Natural killer cell (primary cell): ENCODE results near the gene DGKB. TPM values are rescaled to one million over a fixed set of nuclear protein-coding genes. Genes with fewer than 3 reads are reported as not detected.

Source experiments
- ATAC-seq, 3 donors: fragments of 150-1000 bp in 2 of 3; fragments of 200-7000 bp in 1 of 3; cut with Tn5 transposase; 1 replicate in 1 of 3; 2 replicates in 2 of 3; pipeline ENCODE4 v1.10.0; 2021; ENCODE audit warnings: mild to moderate bottlenecking in 2 of 3, moderate library complexity in 2 of 3
- DNase-seq, 2 donors: peaks; one replicate each; pipeline versions ENCODE4 v3.0.0 to v3.0.0-alpha.2; 2013 to 2021; ENCODE audit warnings: mixed read lengths in 1 of 2
- H3K27ac ChIP-seq: one replicate; pipeline ENCODE4 v1.5.1; 2013; ENCODE audit warnings: mild to moderate bottlenecking, low read length
- H3K27me3 ChIP-seq: one replicate; pipeline ENCODE4 v1.6.1; 2013; ENCODE audit warnings: low read length; ENCODE audit not compliant: control insufficient read depth, insufficient read depth
- H3K36me3 ChIP-seq: one replicate; pipeline ENCODE4 v1.6.1; 2013; ENCODE audit warnings: low read length; ENCODE audit not compliant: control insufficient read depth, insufficient read depth
- H3K4me1 ChIP-seq: one replicate; pipeline ENCODE4 v1.6.1; 2013; ENCODE audit warnings: low read length; ENCODE audit not compliant: control insufficient read depth, insufficient read depth
- H3K4me3 ChIP-seq: one replicate; pipeline ENCODE4 v1.5.1; 2013; ENCODE audit warnings: low read length
- H3K9me3 ChIP-seq: one replicate; pipeline ENCODE4 v1.6.1; 2013; ENCODE audit warnings: low read length; ENCODE audit not compliant: control insufficient read depth, insufficient read depth
- H3K27ac Mint-ChIP-seq, 2 donors: one replicate each; pipeline ENCODE4 v1.8.0; 2022; ENCODE audit warnings: mild to moderate bottlenecking in 2 of 2, mixed read lengths in 2 of 2, moderate library complexity in 1 of 2
- H3K27me3 Mint-ChIP-seq, 2 donors: one replicate each; pipeline ENCODE4 v1.8.0; 2022; ENCODE audit warnings: low read depth in 2 of 2, mixed read lengths in 2 of 2
- H3K36me3 Mint-ChIP-seq: one replicate; pipeline ENCODE4 v1.8.0; 2022; ENCODE audit warnings: mixed read lengths
- H3K4me1 Mint-ChIP-seq, 2 donors: one replicate each; pipeline ENCODE4 v1.8.0; 2022; ENCODE audit warnings: mixed read lengths in 2 of 2
- H3K4me3 Mint-ChIP-seq: one replicate; pipeline ENCODE4 v1.8.0; 2022; ENCODE audit warnings: mild to moderate bottlenecking, moderate library complexity, mixed read lengths
- H3K9me3 Mint-ChIP-seq, 2 donors: one replicate each; pipeline ENCODE4 v1.8.0; 2022; ENCODE audit warnings: mixed read lengths in 2 of 2
- CTCF ChIP-seq: fragments of 200-600 bp; IDR thresholded peaks from one replicate; pipeline ENCODE4 v1.8.0; 2022; ENCODE audit warnings: antibody characterized with exemption
- WGBS: methylation state at CpG from one replicate; pipeline ENCODE4 v1.1.7; 2013; ENCODE audit warnings: missing lambda C conversion rate; ENCODE audit not compliant: insufficient coverage; 5-methylcytosine and 5-hydroxymethylcytosine counted together
- intact Hi-C: fragments of 100-400 bp; cut with micrococcal nuclease; formaldehyde crosslinking; loops from one replicate; pipeline ENCODE4 v1.14.2; 2022
- total RNA-seq, 4 donors: library from RNA; stranded (reverse); fragments of 120-200 nt in 1 of 4; gene quantifications; one replicate each; pipeline versions ENCODE4 v1.2.3 to v1.2.4, GENCODE V29; 2013 to 2022

The DGKB gene
- total RNA-seq, 3 donors from 2014 or later (not counting 1 experiment from before 2014, with no cell fraction given) = not detected

- TF ChIP-seq CTCF = no peak
- Mint-ChIP-seq H3K4me3 (no peak overlapping the region), H3K27me3 (no peaks in the 10 kb centered on the region), H3K9me3 (peaks cover 7 to 10% of the 10 kb centered on the region in 2 donors), H3K4me1 (no peaks in the 10 kb centered on the region), H3K27ac (no peak overlapping the region), H3K36me3 (no peaks in the 10 kb centered on the region)
- ATAC-seq (no peak), DNase-seq (no peak)
- Histone ChIP-seq H3K4me1 (no peaks in the 10 kb centered on the region), H3K4me3 (no peak overlapping the region), H3K9me3 (no peaks in the 10 kb centered on the region), H3K27me3 (no peaks in the 10 kb centered on the region), H3K36me3 (no peaks in the 10 kb centered on the region), H3K27ac (no peak overlapping the region)
- intact Hi-C loops = no loop called here
- WGBS = 84% methylated on average over 2 of the region's 3 CpGs
Observed at GRCh38 chr7:14899030-14899429, 3.5 kb downstream of the DGKB start.

- no peaks in the 10 kb centered on the region for H3K27me3 ChIP-seq
- no peak overlapping the region for H3K27ac Mint-ChIP-seq
- H3K4me3 Mint-ChIP-seq = no peak overlapping the region
- H3K27me3 Mint-ChIP-seq = no peaks in the 10 kb centered on the region
- TF ChIP-seq CTCF = no peak
- DNase-seq (no peak), ATAC-seq (no peak)
- no peak overlapping the region for H3K27ac ChIP-seq
- no peaks in the 10 kb centered on the region for H3K4me1 Mint-ChIP-seq
- H3K36me3 ChIP-seq = no peaks in the 10 kb centered on the region
- no peaks in the 10 kb centered on the region for H3K9me3 ChIP-seq
- intact Hi-C loops = no loop called here
- H3K4me3 ChIP-seq = no peak overlapping the region
- no CpG with 5 or more reads among the region's 2 CpGs for WGBS
- peaks cover 14 to 18% of the 10 kb centered on the region in 2 donors for H3K9me3 Mint-ChIP-seq
- H3K36me3 Mint-ChIP-seq = no peaks in the 10 kb centered on the region
- H3K4me1 ChIP-seq = no peaks in the 10 kb centered on the region
Observed at GRCh38 chr7:14896461-14896860, 6.1 kb downstream of the DGKB start.

- Mint-ChIP-seq H3K36me3 (no peaks in the 10 kb centered on the region), H3K4me3 (no peak overlapping the region), H3K4me1 (no peaks in the 10 kb centered on the region), H3K27me3 (no peaks in the 10 kb centered on the region), H3K27ac (no peak overlapping the region), H3K9me3 (peaks cover 13 to 17% of the 10 kb centered on the region in 2 donors)
- no peaks in the 10 kb centered on the region for H3K4me1 ChIP-seq
- H3K27ac ChIP-seq = no peak overlapping the region
- TF ChIP-seq CTCF = no peak
- H3K36me3 ChIP-seq = no peaks in the 10 kb centered on the region
- H3K27me3 ChIP-seq = no peaks in the 10 kb centered on the region
- H3K9me3 ChIP-seq = no peaks in the 10 kb centered on the region
- ATAC-seq = no peak
- H3K4me3 ChIP-seq = no peak overlapping the region
- DNase-seq = no peak
- intact Hi-C loops = no loop called here
Observed at GRCh38 chr7:14894826-14895225, 7.7 kb downstream of the DGKB start.

GRCh38 chr7:14892961-14893360 lies 9.6 kb downstream of the DGKB start:
- intact Hi-C loops = no loop called here
- no peak for TF ChIP-seq CTCF
- WGBS = 67% methylated on average over 1 of the region's 2 CpGs
- H3K27me3 Mint-ChIP-seq = no peaks in the 10 kb centered on the region
- H3K9me3 Mint-ChIP-seq = peaks cover 12 to 14% of the 10 kb centered on the region in 2 donors
- DNase-seq = no peak
- ATAC-seq = no peak
- no peaks in the 10 kb centered on the region for H3K4me1 Mint-ChIP-seq
- no peak overlapping the region for H3K27ac Mint-ChIP-seq
- H3K4me1 ChIP-seq = no peaks in the 10 kb centered on the region
- no peak overlapping the region for H3K4me3 Mint-ChIP-seq
- no peak overlapping the region for H3K27ac ChIP-seq
- H3K9me3 ChIP-seq = no peaks in the 10 kb centered on the region
- H3K36me3 Mint-ChIP-seq = no peaks in the 10 kb centered on the region
- no peak overlapping the region for H3K4me3 ChIP-seq
- no peaks in the 10 kb centered on the region for H3K27me3 ChIP-seq
- no peaks in the 10 kb centered on the region for H3K36me3 ChIP-seq
